Measurements from ENCODE around the gene MAN1A1. TPM values are rescaled to one million over a fixed set of nuclear protein-coding genes. Genes with fewer than 3 reads are reported as not detected.

Gene MAN1A1
- total RNA-seq, 4 donors from 2014 or later, result 19.0 to 34.8 (median 21.1) TPM

GRCh38 chr6:119317007-119317406, 32.6 kb downstream of the MAN1A1 start:
- in situ Hi-C loops (cut with MboI; ENCODE audit: low sequenced_read_pairs in 4 of 4) (no loop called here), intact Hi-C loops (cut with DNase I; ENCODE audit: low total_unique reads) (no loop called here)
- no peak for TF ChIP-seq POLR2A (IDR thresholded peaks at IDR 0.05)
- TF ChIP-seq CTCF (IDR thresholded peaks at IDR 0.05 in 4 of 5, conservative IDR thresholded peaks at IDR 0.05 in 1 of 5), result no peak

GRCh38 chr6:119314885-119315272, 34.7 kb downstream of the MAN1A1 start:
- no peak for ATAC-seq
- no peaks in the 10 kb centered on the region for H3K9me3 ChIP-seq
- TF ChIP-seq CTCF (IDR thresholded peaks at IDR 0.05 in 4 of 5, conservative IDR thresholded peaks at IDR 0.05 in 1 of 5), result no peak
- in situ Hi-C loops (cut with MboI; ENCODE audit: low sequenced_read_pairs in 4 of 4), result no loop called here
- H3K4me3 ChIP-seq, result no peak overlapping the region
- no peaks in the 10 kb centered on the region for H3K27me3 ChIP-seq
- DNase-seq, result no peak
- no peaks in the 10 kb centered on the region for H3K36me3 ChIP-seq
- intact Hi-C loops (cut with DNase I; ENCODE audit: low total_unique reads), result no loop called here
- peaks cover 0 to 15% of the 10 kb centered on the region in 2 donors for H3K4me1 ChIP-seq
- no peak overlapping the region for H3K27ac ChIP-seq

More at GRCh38 chr6:119317007-119317406, 32.6 kb downstream of the MAN1A1 start:
- Histone ChIP-seq H3K27ac (no peak overlapping the region), H3K4me1 (peaks cover 0 to 15% of the 10 kb centered on the region in 2 donors), H3K4me3 (no peak overlapping the region), H3K9me3 (no peaks in the 10 kb centered on the region), H3K27me3 (no peaks in the 10 kb centered on the region), H3K36me3 (no peaks in the 10 kb centered on the region)
- DNase-seq (no peak), ATAC-seq (no peak)

GRCh38 chr6:119313937-119314884, 35.4 kb downstream of the MAN1A1 start:
- H3K27ac ChIP-seq, result no peak overlapping the region
- no peak for DNase-seq
- no peak for ATAC-seq
- H3K36me3 ChIP-seq, result no peaks in the 10 kb centered on the region
- intact Hi-C loops (cut with DNase I; ENCODE audit: low total_unique reads), result no loop called here
- in situ Hi-C loops (cut with MboI; ENCODE audit: low sequenced_read_pairs in 4 of 4), result no loop called here
- TF ChIP-seq POLR2A (IDR thresholded peaks at IDR 0.05), result no peak
- TF ChIP-seq CTCF (IDR thresholded peaks at IDR 0.05 in 4 of 5, conservative IDR thresholded peaks at IDR 0.05 in 1 of 5), result no peak
- no peaks in the 10 kb centered on the region for H3K9me3 ChIP-seq
- H3K4me3 ChIP-seq, result no peak overlapping the region
- H3K4me1 ChIP-seq, result peaks cover 0 to 15% of the 10 kb centered on the region in 2 donors
- no peaks in the 10 kb centered on the region for H3K27me3 ChIP-seq

- Histone ChIP-seq H3K27ac (no peak overlapping the region), H3K27me3 (no peaks in the 10 kb centered on the region), H3K36me3 (no peaks in the 10 kb centered on the region), H3K9me3 (no peaks in the 10 kb centered on the region), H3K4me3 (no peak overlapping the region), H3K4me1 (peaks cover 0 to 15% of the 10 kb centered on the region in 2 donors)
- no peak for TF ChIP-seq CTCF (IDR thresholded peaks at IDR 0.05 in 4 of 5, conservative IDR thresholded peaks at IDR 0.05 in 1 of 5)
- no peak for TF ChIP-seq POLR2A (IDR thresholded peaks at IDR 0.05)
- intact Hi-C loops (cut with DNase I; ENCODE audit: low total_unique reads) (no loop called here), in situ Hi-C loops (cut with MboI; ENCODE audit: low sequenced_read_pairs in 4 of 4) (no loop called here)
- DNase-seq (no peak), ATAC-seq (no peak)
Observed at GRCh38 chr6:119312875-119313338, 36.7 kb downstream of the MAN1A1 start.

Data from gastrocnemius medialis (tissue), 4 donors.